ENCODE data around the gene PIK3R4. TPM values are rescaled to one million over a fixed set of nuclear protein-coding genes. Genes with fewer than 3 reads are reported as not detected.
A peak's percentile ranks its signal among the peaks of the same experiment; 100 is the strongest.

Gene PIK3R4
- total and polyA plus RNA-seq, 4 donors = 14.3 to 36.6 (median 22.2) TPM

- no peak overlapping the region for H3K9ac ChIP-seq (ENCODE audit: low read depth in 1 of 2, low read length in 2 of 2)
- no peaks in the 10 kb centered on the region for H3K4me1 ChIP-seq (ENCODE audit: control insufficient read depth in 4 of 4, insufficient read depth in 4 of 4, low read length in 3 of 4)
- 67% methylated on average over 5 of the region's 5 CpGs for WGBS
- no peak overlapping the region for H3K27ac ChIP-seq (ENCODE audit: low read depth in 1 of 2, low read length in 2 of 2)
- H3K4me3 ChIP-seq (ENCODE audit: low read depth in 1 of 3, low read length in 3 of 3) = no peak overlapping the region
- no peaks in the 10 kb centered on the region for H3K36me3 ChIP-seq (ENCODE audit: control insufficient read depth in 4 of 4, insufficient read depth in 3 of 4, low read depth in 1 of 4, low read length in 3 of 4)
- H3K27me3 ChIP-seq (ENCODE audit: control insufficient read depth in 4 of 4, insufficient read depth in 4 of 4, low read length in 3 of 4) = no peaks in the 10 kb centered on the region
- H3K9me3 ChIP-seq (ENCODE audit: control insufficient read depth in 4 of 4, low read length in 3 of 4) = no peaks in the 10 kb centered on the region
- peak; percentile 41 for DNase-seq (ENCODE audit: low spot score)
- TF ChIP-seq FOXA1 (IDR thresholded peaks at IDR 0.05) (no peak), HNF4G (IDR thresholded peaks at IDR 0.05) (no peak), MAX (IDR thresholded peaks at IDR 0.05) (no peak), REST (IDR thresholded peaks at IDR 0.05) (no peak), EGR1 (IDR thresholded peaks at IDR 0.05; ENCODE audit: low read depth in 2 of 2) (no peak), SP1 (IDR thresholded peaks at IDR 0.05) (no peak), ATF3 (IDR thresholded peaks at IDR 0.05) (no peak), GABPA (IDR thresholded peaks at IDR 0.05 in 1 of 2, conservative IDR thresholded peaks at IDR 0.05 in 1 of 2) (no peak), CTCF (IDR thresholded peaks at IDR 0.05; ENCODE audit: low read depth, low read length, missing input control) (no peak), HNF4A (conservative IDR thresholded peaks at IDR 0.05) (no peak), FOXA2 (IDR thresholded peaks at IDR 0.05) (no peak), TAF1 (conservative IDR thresholded peaks at IDR 0.05) (no peak), YY1 (IDR thresholded peaks at IDR 0.05) (no peak), NR2F2 (IDR thresholded peaks at IDR 0.05) (no peak), RXRA (IDR thresholded peaks at IDR 0.05) (no peak), ZBTB33 (IDR thresholded peaks at IDR 0.05) (no peak), RAD21 (IDR thresholded peaks at IDR 0.05) (no peak)
These were observed 43.2 kb upstream of the PIK3R4 start for GRCh38 chr3:130789782-130790322.
